ENCODE measurements around the gene COL4A4.

Gene COL4A4

DNA sequence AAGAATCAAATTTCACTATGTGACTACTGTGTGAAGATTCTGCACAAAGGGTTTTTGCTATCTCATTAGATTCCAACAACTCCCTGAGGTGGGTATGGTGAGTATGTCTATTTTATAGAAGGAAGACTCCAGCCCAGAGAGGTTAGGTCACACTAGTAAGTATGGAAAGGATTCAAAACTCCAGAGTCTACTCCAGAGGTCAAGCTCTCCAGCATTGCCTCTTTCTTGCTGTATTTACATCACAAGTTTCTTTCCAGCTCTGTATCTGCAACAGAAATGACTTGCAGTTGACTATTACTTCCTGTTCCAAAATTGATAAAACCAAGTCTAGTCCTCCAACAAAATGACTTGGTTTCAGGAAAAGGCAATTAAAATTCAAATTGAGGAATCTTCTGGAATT lies 2.1 kb downstream of the COL4A4 start:
- DNase-seq (ENCODE audit: low spot score): no peak

DNA sequence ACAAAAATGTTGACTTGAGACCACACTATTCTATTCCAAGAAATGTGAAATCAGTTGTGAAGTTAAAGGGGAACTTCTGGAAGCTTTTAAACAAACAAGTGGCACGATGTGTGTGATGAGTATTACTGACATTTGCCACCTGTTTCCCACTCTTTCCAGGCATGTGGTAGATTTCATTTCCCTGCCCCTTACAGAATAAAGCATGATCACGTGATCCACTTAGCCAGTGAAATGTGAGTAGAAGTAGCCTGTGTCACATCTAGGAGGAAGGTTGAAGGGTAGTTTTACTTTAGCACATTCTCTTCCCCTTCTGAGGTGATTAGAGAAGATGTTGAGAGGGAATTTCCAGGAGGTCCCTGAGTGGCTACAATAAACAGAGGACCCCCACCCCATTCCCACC lies 3.8 kb downstream of the COL4A4 start:
- no peak for DNase-seq (ENCODE audit: low spot score)

DNA sequence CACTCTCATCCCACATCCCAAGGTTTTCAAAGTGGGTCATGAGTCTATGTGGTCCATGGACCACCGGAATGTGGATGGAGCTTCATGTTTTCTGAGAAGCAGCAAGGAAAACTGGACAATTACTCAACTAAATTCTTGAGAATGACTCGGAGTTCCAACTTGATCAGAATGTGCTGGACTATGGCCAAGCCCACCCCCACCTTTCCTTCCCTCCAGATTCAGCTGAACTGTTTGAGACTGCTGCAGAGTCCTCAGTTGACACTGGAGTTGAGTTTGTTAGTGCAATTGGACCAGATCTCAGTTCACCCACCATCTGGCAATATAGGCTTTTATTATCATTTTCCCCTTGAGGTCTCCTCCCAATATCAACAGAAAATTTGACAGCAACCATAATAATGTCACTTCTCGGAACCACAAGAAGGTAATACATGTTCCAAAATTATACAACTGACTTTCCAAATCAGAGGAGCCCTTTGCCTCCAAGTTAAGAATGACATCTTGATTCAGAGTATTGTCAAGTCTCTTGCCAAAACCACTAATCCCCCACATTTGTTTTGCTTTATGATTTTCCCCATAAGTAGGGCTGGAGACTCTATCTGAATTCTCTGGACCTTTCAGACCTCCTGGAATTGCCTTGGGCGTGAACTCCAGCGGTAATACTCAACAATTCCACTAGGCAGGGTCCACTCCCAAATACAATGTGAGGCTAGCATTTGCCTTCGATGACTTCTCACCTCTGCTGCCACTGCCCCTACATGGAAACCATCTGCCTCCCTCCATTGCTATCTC lies 8.8 kb downstream of the COL4A4 start:
- no peak for DNase-seq (ENCODE audit: low spot score)

DNA sequence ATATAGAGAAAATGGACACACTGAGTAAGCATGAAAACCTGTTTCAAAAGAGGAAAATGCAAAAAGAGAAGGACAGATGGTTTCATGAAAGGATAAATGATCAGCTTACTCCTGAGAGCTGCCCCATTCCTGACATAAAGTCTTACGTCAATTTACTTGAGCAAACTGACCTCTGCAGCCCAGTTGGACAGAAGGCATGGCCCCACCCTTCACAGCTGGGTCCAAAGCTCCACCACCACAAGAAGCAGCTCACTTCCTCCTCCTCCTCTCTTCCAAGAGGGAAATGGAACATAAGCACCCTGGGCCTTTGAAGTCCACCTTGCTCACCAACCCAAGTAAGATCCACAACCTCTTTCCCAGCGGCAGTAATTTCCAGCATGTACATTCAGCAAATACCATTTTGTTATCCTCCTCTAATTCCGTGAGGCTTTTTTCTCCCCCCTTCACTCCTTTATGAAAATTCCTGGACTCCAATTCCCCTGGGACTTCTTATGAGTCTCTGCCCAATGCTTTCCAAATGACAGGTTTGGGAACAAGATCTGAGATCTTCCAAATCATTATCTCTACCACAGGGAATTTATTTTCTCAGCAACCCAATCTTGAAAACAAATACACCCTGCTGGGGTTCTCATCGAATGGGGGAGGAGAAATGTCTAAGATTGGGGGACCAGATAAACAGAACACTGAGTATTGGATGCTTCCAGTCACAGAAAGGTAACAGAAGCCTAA lies 10.1 kb downstream of the COL4A4 start:
- no peak for DNase-seq (ENCODE audit: low spot score)

DNA sequence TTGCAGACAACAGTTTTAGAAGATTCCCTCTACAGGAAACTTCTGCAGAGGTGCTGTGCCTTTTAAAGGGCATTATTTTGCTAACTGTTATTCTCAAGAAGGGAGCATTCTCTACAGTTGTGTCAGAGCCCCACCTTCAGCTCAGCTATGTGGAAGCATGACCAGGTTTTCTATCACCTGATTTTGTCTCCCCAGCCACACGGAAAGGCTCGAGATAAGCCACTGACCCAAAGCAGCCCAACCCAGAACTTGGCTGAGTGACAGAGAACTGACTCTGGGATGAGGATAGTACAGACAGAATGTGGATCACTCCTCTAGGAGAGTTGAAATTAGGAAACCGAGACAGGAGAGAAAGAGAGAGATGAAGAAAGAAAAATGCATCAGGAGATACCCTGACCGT lies 10.7 kb downstream of the COL4A4 start:
- DNase-seq (ENCODE audit: low spot score): no peak

- no peak for DNase-seq (ENCODE audit: low spot score)
These were observed 11.8 kb downstream of the COL4A4 start for GRCh38 chr2:227152093-227152766.

DNA sequence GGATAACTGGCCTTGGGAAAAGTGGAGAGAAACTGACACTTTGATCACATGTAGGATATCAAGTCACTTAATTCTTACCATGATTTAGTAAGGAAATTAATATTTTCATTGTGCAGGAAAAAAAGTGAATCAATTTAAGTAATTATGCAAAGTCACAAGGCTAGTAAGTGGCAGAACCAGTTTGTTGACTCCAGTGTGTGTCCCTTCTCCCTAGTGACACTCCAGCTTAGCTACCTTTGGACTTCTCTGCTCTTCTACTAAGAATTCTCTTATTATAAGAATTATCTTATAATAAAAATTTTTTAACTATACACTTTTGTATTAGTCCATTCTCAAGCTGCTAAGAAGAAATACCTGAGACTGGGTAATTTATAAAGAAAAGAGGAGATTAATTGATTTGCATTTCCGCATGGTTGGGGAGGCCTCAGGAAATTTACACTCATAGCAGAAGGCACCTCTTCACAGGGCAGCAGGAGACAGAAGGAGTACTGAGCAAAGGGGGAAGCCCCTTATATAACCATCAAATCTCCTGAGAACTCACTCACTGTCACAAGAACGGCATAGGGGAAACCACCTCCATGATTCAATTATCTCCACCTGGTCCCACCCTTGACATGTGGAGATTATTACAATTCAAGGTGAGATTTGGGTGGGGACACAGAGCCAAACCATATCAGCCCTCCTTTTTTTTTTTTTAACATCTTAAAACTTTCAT lies 13.6 kb downstream of the COL4A4 start:
- DNase-seq (ENCODE audit: low spot score): no peak

DNA sequence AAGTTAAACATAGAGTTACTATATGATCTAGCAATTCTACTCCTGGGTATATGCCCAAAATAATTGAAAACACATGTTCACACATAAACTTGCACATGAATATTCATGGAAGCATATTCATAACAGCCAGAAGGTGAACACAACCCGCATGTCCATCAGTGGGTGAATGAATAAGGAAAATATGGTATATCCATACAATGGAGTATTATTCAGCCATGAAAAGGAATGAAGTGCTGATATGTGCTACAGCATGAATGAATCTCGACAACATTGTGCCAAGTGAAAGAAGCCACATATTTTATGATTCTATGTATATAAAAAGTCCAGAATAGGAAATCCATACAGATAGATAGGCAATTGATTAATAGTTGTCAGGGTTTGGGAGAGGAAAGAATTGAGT lies 15.9 kb downstream of the COL4A4 start:
- DNase-seq (ENCODE audit: low spot score): no peak

DNA sequence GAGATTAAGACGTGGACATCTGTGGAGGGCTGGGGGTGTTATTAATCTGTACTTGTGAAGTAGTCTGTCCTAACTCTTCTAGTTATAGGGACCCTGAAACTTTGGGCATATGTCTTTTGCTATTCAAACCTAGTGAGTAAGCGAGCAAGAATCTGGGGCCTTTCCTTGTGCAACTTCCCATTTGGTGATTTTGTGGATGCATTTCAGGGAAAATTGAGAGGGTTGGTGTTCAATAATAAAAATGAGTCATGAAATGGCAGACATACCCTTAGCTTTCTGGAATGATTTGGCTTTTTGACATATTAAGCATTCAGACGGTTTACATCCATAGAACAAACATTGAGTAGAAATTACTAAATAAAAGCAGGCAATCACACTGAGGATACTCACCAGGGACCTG lies 17.0 kb downstream of the COL4A4 start:
- DNase-seq (ENCODE audit: low spot score): no peak

- no peak for DNase-seq (ENCODE audit: low spot score)
These were observed 17.5 kb downstream of the COL4A4 start for GRCh38 chr2:227146456-227146855.

DNA sequence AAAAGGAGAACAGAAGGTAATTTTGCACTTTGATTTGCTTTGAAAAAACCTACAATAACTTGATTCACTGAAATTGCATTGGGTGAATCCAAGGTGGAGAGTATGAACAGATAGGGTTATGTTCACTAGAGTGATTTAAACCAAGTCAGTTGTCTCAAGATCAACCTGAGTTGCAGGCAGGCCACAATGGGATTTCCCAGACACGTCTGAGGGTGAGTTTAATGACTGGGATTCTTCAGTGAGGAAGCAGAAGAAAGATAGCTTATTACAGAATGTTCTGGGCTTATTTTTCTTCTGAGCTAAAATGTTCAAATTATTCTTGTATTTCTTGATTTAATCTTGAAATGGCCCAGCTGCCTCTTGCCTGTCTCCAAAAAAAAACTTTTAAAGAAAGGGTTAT lies 20.1 kb downstream of the COL4A4 start:
- DNase-seq (ENCODE audit: low spot score): no peak

- no peak for DNase-seq (ENCODE audit: low spot score)
These were observed 22.7 kb downstream of the COL4A4 start for GRCh38 chr2:227141301-227141700.

- DNase-seq (ENCODE audit: low spot score): no peak
These were observed 29.4 kb downstream of the COL4A4 start for GRCh38 chr2:227134591-227134990.

DNA sequence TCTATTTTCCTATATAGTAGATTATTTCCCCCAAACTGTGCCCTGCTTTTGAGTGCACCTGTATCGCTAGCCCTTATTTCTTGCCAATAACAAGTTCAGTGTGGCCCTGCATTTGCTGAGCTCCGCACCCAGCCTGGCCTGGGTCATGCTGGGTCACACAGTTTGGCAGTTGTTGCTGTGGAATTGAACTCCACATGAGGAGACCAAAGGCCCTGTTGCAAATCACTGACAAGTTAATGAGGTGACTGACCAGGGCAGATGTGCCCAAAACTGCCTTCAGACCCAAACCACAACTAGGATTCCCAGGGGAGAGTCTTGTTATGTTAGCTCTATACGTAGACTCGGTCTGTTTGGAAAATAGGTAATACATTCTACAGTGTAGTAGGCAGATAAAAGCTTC lies 31.0 kb downstream of the COL4A4 start:
- no peak for DNase-seq (ENCODE audit: low spot score)

GRCh38 chr2:227130636-227131035 lies 33.4 kb downstream of the COL4A4 start:
- no peak for DNase-seq (ENCODE audit: low spot score)

- DNase-seq (ENCODE audit: low spot score): no peak
These were observed 36.8 kb downstream of the COL4A4 start for GRCh38 chr2:227127201-227127600.

GRCh38 chr2:227125506-227125905 lies 38.5 kb downstream of the COL4A4 start:
- no peak for DNase-seq (ENCODE audit: low spot score)

- DNase-seq (ENCODE audit: low spot score): no peak
These were observed 39.2 kb downstream of the COL4A4 start for GRCh38 chr2:227124811-227125210.

GRCh38 chr2:227123697-227124096 lies 40.3 kb downstream of the COL4A4 start:
- DNase-seq (ENCODE audit: low spot score): no peak

- no peak for DNase-seq (ENCODE audit: low spot score)
These were observed 45.7 kb downstream of the COL4A4 start for GRCh38 chr2:227118353-227118752.

- no peak for DNase-seq (ENCODE audit: low spot score)
These were observed 46.2 kb downstream of the COL4A4 start for GRCh38 chr2:227117852-227118251.

- DNase-seq (ENCODE audit: low spot score): no peak
These were observed 47.0 kb downstream of the COL4A4 start for GRCh38 chr2:227117027-227117426.
